H1 (cell line): ENCODE results near the gene RIC8A. TPM values are rescaled to one million over a fixed set of nuclear protein-coding genes. Genes with fewer than 3 reads are reported as not detected.

Experiments used
- ATF3 ChIP-seq: IDR thresholded peaks from 2 replicates; pipeline ENCODE4 v1.6.1; 2011; ENCODE audit warnings: low read depth, mild to moderate bottlenecking, low read length; ENCODE audit not compliant: insufficient read depth
- E2F6 ChIP-seq: IDR thresholded peaks from 2 replicates; pipeline ENCODE4 v1.6.1; 2012; ENCODE audit warnings: inconsistent platforms
- MAX ChIP-seq: IDR thresholded peaks from 2 replicates; pipeline ENCODE4 v1.6.1; 2012; ENCODE audit warnings: inconsistent platforms
- RAD21 ChIP-seq, 2 experiments: IDR thresholded peaks in 1 of 2; conservative IDR thresholded peaks in 1 of 2; 2 replicates each; pipeline ENCODE4 v1.6.1; 2011; ENCODE audit warnings: low read depth in 2 of 2, low read length in 2 of 2, improper control_type of control experiment in 1 of 2, inconsistent platforms in 1 of 2, mild to moderate bottlenecking in 1 of 2, moderate library complexity in 1 of 2
- polyA plus RNA-seq, 7 experiments: library from polyadenylated mRNA; depleted of rRNA in 3 of 7; stranded (reverse) in 5 of 7; unstranded in 2 of 7; fragments of >200 nt in 5 of 7; fragments of 200-250 nt in 2 of 7; gene quantifications; 1 replicate in 5 of 7; 2 replicates in 1 of 7; 4 replicates in 1 of 7; pipeline versions ENCODE4 v1.2.1 to v1.2.3, GENCODE V29; 2011 to 2013; ENCODE audit warnings: missing spikeins in 2 of 7, mixed read lengths in 2 of 7
- total RNA-seq: library from RNA; stranded (reverse); fragmentation: NEBNext Ultra II Directional; extraction: Animal tissue kit (Norgen Biotek cat#: 25700); gene quantifications from 2 replicates; pipeline ENCODE4 v1.2.1, GENCODE V29; 2021

Gene RIC8A
- total and polyA plus RNA-seq, 2 of the 8 experiments (the other 6 are each of a cell fraction or from before 2014, with no cell fraction given), result 67.0 to 105 TPM

GRCh38 chr11:205221-206001 lies 2.1 kb upstream of the RIC8A start (continued):
- no peak for TF ChIP-seq RAD21 (IDR thresholded peaks at IDR 0.05 in 1 of 2, conservative IDR thresholded peaks at IDR 0.05 in 1 of 2; ENCODE audit: low read depth in 2 of 2, low read length in 2 of 2)
- no peak for TF ChIP-seq MAX
- TF ChIP-seq ATF3, result no peak
- no peak for TF ChIP-seq E2F6
